OCI-LY1 (cell line): Measurements from ENCODE around the gene BMPR1A.

Experiments
- EZH2 ChIP-seq: fragments of 200-600 bp; sonication (generic), shearing (Covaris generic); IDR thresholded peaks from 2 replicates; pipeline ENCODE4 v1.8.0; 2017; ENCODE audit warnings: borderline replicate concordance, mixed run types, mild to moderate bottlenecking, antibody characterized with exemption, low read length, moderate library complexity, mixed read lengths
- TF ChIP-seq, protein P1 (sequence below): fragments of 200-600 bp; sonication (generic), shearing (Covaris generic); IDR thresholded peaks from 2 replicates; pipeline ENCODE4 v1.5.1; 2017; ENCODE audit warnings: mild to moderate bottlenecking, antibody characterized with exemption, low read length, moderate library complexity, mixed read lengths

- TF ChIP-seq, protein P1, sequence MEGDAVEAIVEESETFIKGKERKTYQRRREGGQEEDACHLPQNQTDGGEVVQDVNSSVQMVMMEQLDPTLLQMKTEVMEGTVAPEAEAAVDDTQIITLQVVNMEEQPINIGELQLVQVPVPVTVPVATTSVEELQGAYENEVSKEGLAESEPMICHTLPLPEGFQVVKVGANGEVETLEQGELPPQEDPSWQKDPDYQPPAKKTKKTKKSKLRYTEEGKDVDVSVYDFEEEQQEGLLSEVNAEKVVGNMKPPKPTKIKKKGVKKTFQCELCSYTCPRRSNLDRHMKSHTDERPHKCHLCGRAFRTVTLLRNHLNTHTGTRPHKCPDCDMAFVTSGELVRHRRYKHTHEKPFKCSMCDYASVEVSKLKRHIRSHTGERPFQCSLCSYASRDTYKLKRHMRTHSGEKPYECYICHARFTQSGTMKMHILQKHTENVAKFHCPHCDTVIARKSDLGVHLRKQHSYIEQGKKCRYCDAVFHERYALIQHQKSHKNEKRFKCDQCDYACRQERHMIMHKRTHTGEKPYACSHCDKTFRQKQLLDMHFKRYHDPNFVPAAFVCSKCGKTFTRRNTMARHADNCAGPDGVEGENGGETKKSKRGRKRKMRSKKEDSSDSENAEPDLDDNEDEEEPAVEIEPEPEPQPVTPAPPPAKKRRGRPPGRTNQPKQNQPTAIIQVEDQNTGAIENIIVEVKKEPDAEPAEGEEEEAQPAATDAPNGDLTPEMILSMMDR = no peak
- TF ChIP-seq EZH2 = no peak
These were observed 212.6 kb downstream of the BMPR1A start for GRCh38 chr10:86968994-86969355.
